ENCODE results near the gene EIF3K.
"Not testable (repeated sequence)": the region's sequence is repeated elsewhere in the genome, so short reads cannot be mapped to it uniquely, and the experiment has no call there.

EIF3K gene

GRCh38 chr19:38619361-38620174 is 580 bp downstream of the EIF3K start:
- DNase-seq = no peak

- DNase-seq = no peak
Measured at GRCh38 chr19:38624822-38625221, 5.8 kb downstream of the EIF3K start.

GRCh38 chr19:38626401-38626800 is 7.4 kb downstream of the EIF3K start:
- DNase-seq = no peak

GRCh38 chr19:38629568-38629967 is 10.6 kb downstream of the EIF3K start:
- no peak for DNase-seq

- DNase-seq = not testable (repeated sequence)
Measured at GRCh38 chr19:38631301-38631700, 12.3 kb downstream of the EIF3K start.

- not testable (repeated sequence) for DNase-seq
Measured at GRCh38 chr19:38631811-38632475, 13.0 kb downstream of the EIF3K start.

GRCh38 chr19:38632476-38633213 is 13.7 kb downstream of the EIF3K start:
- no peak for DNase-seq

- peak; percentile 83 for DNase-seq
Measured at GRCh38 chr19:38634757-38635482, 15.9 kb downstream of the EIF3K start.

GRCh38 chr19:38635483-38636399 is 16.8 kb downstream of the EIF3K start:
- no peak for DNase-seq

- no peak for DNase-seq
Measured at GRCh38 chr19:38638461-38638860, 19.5 kb downstream of the EIF3K start.

GRCh38 chr19:38639679-38640078 is 20.7 kb downstream of the EIF3K start:
- DNase-seq = no peak

GRCh38 chr19:38640368-38640767 is 21.4 kb downstream of the EIF3K start:
- DNase-seq = no peak

GRCh38 chr19:38642176-38642575 is 23.2 kb downstream of the EIF3K start:
- no peak for DNase-seq

- no peak for DNase-seq
Measured at GRCh38 chr19:38644719-38645118, 25.7 kb downstream of the EIF3K start.

GRCh38 chr19:38647368-38647965 is 28.5 kb downstream of the EIF3K start, which contains the start of gene ACTN4:
TSS of gene ACTN4 (plus strand) at chr19:38647649. CDS start at chr19:38647746, 97 bp downstream.
- peak; percentile 100 for DNase-seq

GRCh38 chr19:38647966-38648768 is 29.2 kb downstream of the EIF3K start:
- no peak for DNase-seq

GRCh38 chr19:38648769-38649304 is 29.8 kb downstream of the EIF3K start:
- no peak for DNase-seq

GRCh38 chr19:38649305-38650171 is 30.6 kb downstream of the EIF3K start:
- DNase-seq = no peak

- DNase-seq = no peak
Measured at GRCh38 chr19:38650172-38650775, 31.3 kb downstream of the EIF3K start.
